K562 (cell line): Measurements from ENCODE around the gene CCT5. TPM values are rescaled to one million over a fixed set of nuclear protein-coding genes. Genes with fewer than 3 reads are reported as not detected.

Experiments
- C11orf30 ChIP-seq: fragments of 450-650 bp; IDR thresholded peaks from 2 replicates; pipeline ENCODE4 v1.6.1; 2016; ENCODE audit warnings: low read depth, mild to moderate bottlenecking
- CAMTA2 ChIP-seq: fragments of 250-450 bp; sonication (Bioruptor Pico); conservative IDR thresholded peaks from 2 replicates; pipeline ENCODE4 v1.5.1; 2022
- CREBBP ChIP-seq: IDR thresholded peaks from one replicate; pipeline ENCODE4 v1.6.1; 2012; ENCODE audit warnings: low read depth, mild to moderate bottlenecking, control low read depth, inconsistent platforms, low read length
- EP400 ChIP-seq: fragments of 450-650 bp; IDR thresholded peaks from 2 replicates; pipeline ENCODE4 v1.6.1; 2017; ENCODE audit warnings: antibody characterized with exemption, mild to moderate bottlenecking, moderate library complexity
- FOXP1 ChIP-seq: sonication (generic); formaldehyde crosslinking; IDR thresholded peaks from 2 replicates; pipeline ENCODE4 v1.8.0; 2022; ENCODE audit warnings: mild to moderate bottlenecking, missing genetic modification reagents
- MYBL2 ChIP-seq, 2 experiments: fragments of 450-650 bp in 1 of 2; sonication (generic) in 1 of 2; formaldehyde crosslinking in 1 of 2; IDR thresholded peaks; 2 replicates each; pipeline versions ENCODE4 v1.6.1 to v1.8.1; 2017 to 2022; ENCODE audit warnings: borderline replicate concordance in 1 of 2, inconsistent platforms in 1 of 2, low read depth in 1 of 2, mild to moderate bottlenecking in 1 of 2, missing genetic modification reagents in 1 of 2, moderate library complexity in 1 of 2
- NR4A1 ChIP-seq, 2 experiments: fragments of 250-450 bp in 1 of 2; fragments of 450-650 bp in 1 of 2; sonication (Bioruptor Pico) in 1 of 2; IDR thresholded peaks; 2 replicates each; pipeline versions ENCODE4 v1.4.0 to v1.6.1; 2016 to 2020; ENCODE audit warnings: mild to moderate bottlenecking in 2 of 2, missing compliant biosample characterization in 1 of 2, missing genetic modification characterization in 1 of 2, moderate library complexity in 1 of 2
- RBM25 ChIP-seq: fragments of 200-400 bp; formaldehyde crosslinking; IDR thresholded peaks from 2 replicates; pipeline ENCODE4 v1.6.1; 2018; ENCODE audit warnings: low read length, low read depth, moderate library complexity; ENCODE audit not compliant: severe bottlenecking
- SAFB2 ChIP-seq: fragments of 200-400 bp; formaldehyde crosslinking; IDR thresholded peaks from 2 replicates; pipeline ENCODE4 v1.6.1; 2018; ENCODE audit warnings: borderline replicate concordance, low read length, low read depth, moderate library complexity; ENCODE audit not compliant: severe bottlenecking
- SNRNP70 ChIP-seq: fragments of 200-400 bp; formaldehyde crosslinking; optimal IDR thresholded peaks from 2 replicates; pipeline ENCODE3; 2017; ENCODE audit warnings: low read depth, low read length
- STAT5B ChIP-seq: fragments of 250-450 bp; sonication (Bioruptor Pico); IDR thresholded peaks from 2 replicates; pipeline ENCODE4 v1.8.0; 2021; ENCODE audit warnings: mild to moderate bottlenecking, inconsistent platforms
- TEAD4 ChIP-seq, 2 experiments: sonication (generic) in 1 of 2; formaldehyde crosslinking in 1 of 2; IDR thresholded peaks; 2 replicates each; pipeline versions ENCODE4 v1.6.1 to v1.8.0; 2012 to 2022; ENCODE audit warnings: borderline replicate concordance in 1 of 2, inconsistent platforms in 1 of 2, low read length in 1 of 2, mild to moderate bottlenecking in 1 of 2, missing genetic modification reagents in 1 of 2
- WHSC1 ChIP-seq: IDR thresholded peaks from one replicate; pipeline ENCODE4 v1.6.1; 2012; ENCODE audit warnings: low read length, control low read depth, inconsistent platforms
- ZNF23 ChIP-seq: fragments of 250-450 bp; sonication (Bioruptor Pico); IDR thresholded peaks from 2 replicates; pipeline ENCODE4 v1.4.0; 2020; ENCODE audit warnings: mild to moderate bottlenecking
- ZNF445 ChIP-seq: fragments of 250-450 bp; sonication (Bioruptor Pico); IDR thresholded peaks from 2 replicates; pipeline ENCODE4 v1.4.0; 2020; ENCODE audit warnings: low read depth, mild to moderate bottlenecking, moderate library complexity
- ZNF778 ChIP-seq: fragments of 450-650 bp; formaldehyde crosslinking; IDR thresholded peaks from 2 replicates; pipeline ENCODE4 v1.4.0; 2020; ENCODE audit warnings: mild to moderate bottlenecking, moderate library complexity
- polyA plus RNA-seq, 8 experiments: library from polyadenylated mRNA; depleted of rRNA in 4 of 8; stranded (reverse) in 5 of 8; unstranded in 3 of 8; fragments of >200 nt; fragmentation: Nextera tagmentation in 2 of 8; fragmentation: Illumina TruSeq in 1 of 8; extraction: Ambion mirVana in 2 of 8; extraction: Trizol in 1 of 8; gene quantifications; 2 replicates each; pipeline versions ENCODE4 v1.2.1 to v1.2.3, GENCODE V29; 2011 to 2014; ENCODE audit warnings: inconsistent platforms in 1 of 8, missing spikeins in 1 of 8
- total RNA-seq, 7 experiments: library from RNA; depleted of rRNA in 6 of 7; stranded (reverse); fragments of >200 nt in 6 of 7; fragmentation: Illumina TruSeq in 2 of 7; extraction: Trizol in 2 of 7; gene quantifications; 2 replicates each; pipeline versions ENCODE4 v1.2.1 to v1.2.3, GENCODE V29; 2011 to 2021; ENCODE audit warnings: low replicate concordance in 1 of 7
- TF ChIP-seq, protein P1 (sequence below): IDR thresholded peaks from 2 replicates; pipeline ENCODE4 v1.6.1; 2011; ENCODE audit not compliant: insufficient read length; ENCODE audit errors: extremely low read depth
- TF ChIP-seq, protein P2 (sequence below): fragments of 250-450 bp; sonication (Bioruptor Pico); IDR thresholded peaks from 2 replicates; pipeline ENCODE4 v1.8.0; 2022; ENCODE audit warnings: inconsistent platforms
- TF ChIP-seq, protein P3 (sequence below): fragments of 450-650 bp; IDR thresholded peaks from 2 replicates; pipeline ENCODE4 v1.6.1; 2018; ENCODE audit warnings: mild to moderate bottlenecking, low read depth; ENCODE audit not compliant: partially characterized antibody
- TF ChIP-seq, protein P4 (sequence below): fragments of 250-450 bp; sonication (Bioruptor Pico); IDR thresholded peaks from 2 replicates; pipeline ENCODE4 v1.5.0; 2022; ENCODE audit warnings: mild to moderate bottlenecking

The CCT5 gene
- total and polyA plus RNA-seq, 9 of the 15 experiments (the other 6 are each of a cell fraction or from before 2014, with no cell fraction given), result 782 to 1,606 (median 1,153) TPM

DNA sequence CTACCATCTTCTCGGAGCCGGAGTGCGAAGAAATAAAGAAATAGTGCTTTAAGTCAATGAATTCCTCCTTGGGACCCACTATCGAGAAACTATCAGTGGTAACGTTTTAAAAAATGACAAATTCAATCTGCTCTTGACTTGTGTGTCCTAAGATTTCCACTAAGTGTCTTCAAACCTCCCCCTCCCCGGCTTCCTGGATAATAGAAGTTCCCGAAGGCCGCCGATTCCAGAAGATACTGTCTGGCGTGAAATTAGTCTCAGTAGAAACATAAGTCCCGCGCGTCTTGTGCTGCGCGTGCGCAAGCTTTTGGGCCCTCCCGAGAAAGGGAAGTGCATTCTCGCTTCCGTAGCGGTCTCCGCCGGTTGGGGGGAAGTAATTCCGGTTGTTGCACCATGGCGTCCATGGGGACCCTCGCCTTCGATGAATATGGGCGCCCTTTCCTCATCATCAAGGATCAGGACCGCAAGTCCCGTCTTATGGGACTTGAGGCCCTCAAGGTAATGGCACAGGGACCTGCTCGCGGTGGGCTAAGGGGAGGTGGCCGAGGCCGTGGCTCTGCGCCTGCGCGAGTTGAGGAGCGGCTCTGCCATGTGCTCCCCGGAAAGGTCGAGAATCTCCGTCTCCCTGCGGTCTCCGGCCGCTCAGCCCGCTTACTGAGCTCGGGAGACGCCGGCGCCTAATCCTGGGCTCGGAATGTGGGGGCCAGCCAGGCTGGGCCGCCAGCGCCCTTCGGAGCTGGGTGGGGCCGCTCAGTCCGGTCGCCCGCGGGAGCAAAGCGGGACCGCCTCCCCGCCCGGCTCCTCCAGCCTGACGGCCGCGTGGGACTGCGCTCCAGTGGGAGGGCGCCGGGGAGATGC lies at the start of gene CCT5 (continued):
- TF ChIP-seq NR4A1 (CRISPR knock-in tag; IDR thresholded peaks at IDR 0.05), result no peak; the same call in 1 of the 2 replicates
- peak; percentile 55; the same call in 1 of the 2 replicates for TF ChIP-seq NR4A1 (tag; IDR thresholded peaks at IDR 0.05)
- no peak for TF ChIP-seq SNRNP70
- TF ChIP-seq STAT5B (CRISPR knock-in tag), result no peak
- TF ChIP-seq, protein P1, sequence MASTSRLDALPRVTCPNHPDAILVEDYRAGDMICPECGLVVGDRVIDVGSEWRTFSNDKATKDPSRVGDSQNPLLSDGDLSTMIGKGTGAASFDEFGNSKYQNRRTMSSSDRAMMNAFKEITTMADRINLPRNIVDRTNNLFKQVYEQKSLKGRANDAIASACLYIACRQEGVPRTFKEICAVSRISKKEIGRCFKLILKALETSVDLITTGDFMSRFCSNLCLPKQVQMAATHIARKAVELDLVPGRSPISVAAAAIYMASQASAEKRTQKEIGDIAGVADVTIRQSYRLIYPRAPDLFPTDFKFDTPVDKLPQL, result no peak
- TF ChIP-seq TEAD4 (IDR thresholded peaks at IDR 0.05; ENCODE audit: low read length), result peak; percentile 51; the same call in 1 of the 2 replicates
- peak; percentile 61; the same call in 1 of the 2 replicates for TF ChIP-seq TEAD4 (CRISPR knock-in tag; IDR thresholded peaks at IDR 0.05; ENCODE audit: borderline replicate concordance)
- TF ChIP-seq, protein P2, sequence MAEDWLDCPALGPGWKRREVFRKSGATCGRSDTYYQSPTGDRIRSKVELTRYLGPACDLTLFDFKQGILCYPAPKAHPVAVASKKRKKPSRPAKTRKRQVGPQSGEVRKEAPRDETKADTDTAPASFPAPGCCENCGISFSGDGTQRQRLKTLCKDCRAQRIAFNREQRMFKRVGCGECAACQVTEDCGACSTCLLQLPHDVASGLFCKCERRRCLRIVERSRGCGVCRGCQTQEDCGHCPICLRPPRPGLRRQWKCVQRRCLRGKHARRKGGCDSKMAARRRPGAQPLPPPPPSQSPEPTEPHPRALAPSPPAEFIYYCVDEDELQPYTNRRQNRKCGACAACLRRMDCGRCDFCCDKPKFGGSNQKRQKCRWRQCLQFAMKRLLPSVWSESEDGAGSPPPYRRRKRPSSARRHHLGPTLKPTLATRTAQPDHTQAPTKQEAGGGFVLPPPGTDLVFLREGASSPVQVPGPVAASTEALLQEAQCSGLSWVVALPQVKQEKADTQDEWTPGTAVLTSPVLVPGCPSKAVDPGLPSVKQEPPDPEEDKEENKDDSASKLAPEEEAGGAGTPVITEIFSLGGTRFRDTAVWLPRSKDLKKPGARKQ (CRISPR knock-in tag), result no peak
- TF ChIP-seq ZNF445, result no peak
- TF ChIP-seq C11orf30, result no peak
- TF ChIP-seq FOXP1 (CRISPR knock-in tag), result peak; percentile 69; the same call in 1 of the 2 replicates
- no peak for TF ChIP-seq ZNF778 (CRISPR knock-in tag)
- no peak for TF ChIP-seq CREBBP
- no peak for TF ChIP-seq RBM25
- TF ChIP-seq, protein P3, sequence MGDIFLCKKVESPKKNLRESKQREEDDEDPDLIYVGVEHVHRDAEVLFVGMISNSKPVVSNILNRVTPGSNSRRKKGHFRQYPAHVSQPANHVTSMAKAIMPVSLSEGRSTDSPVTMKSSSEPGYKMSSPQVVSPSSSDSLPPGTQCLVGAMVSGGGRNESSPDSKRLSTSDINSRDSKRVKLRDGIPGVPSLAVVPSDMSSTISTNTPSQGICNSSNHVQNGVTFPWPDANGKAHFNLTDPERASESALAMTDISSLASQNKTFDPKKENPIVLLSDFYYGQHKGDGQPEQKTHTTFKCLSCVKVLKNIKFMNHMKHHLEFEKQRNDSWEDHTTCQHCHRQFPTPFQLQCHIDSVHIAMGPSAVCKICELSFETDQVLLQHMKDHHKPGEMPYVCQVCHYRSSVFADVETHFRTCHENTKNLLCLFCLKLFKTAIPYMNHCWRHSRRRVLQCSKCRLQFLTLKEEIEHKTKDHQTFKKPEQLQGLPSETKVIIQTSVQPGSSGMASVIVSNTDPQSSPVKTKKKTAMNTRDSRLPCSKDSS, result no peak
- TF ChIP-seq SAFB2, result no peak
- no peak for TF ChIP-seq WHSC1
- TF ChIP-seq ZNF23 (CRISPR knock-in tag), result no peak
- peak; percentile 67; the same call in 1 of the 2 replicates for TF ChIP-seq MYBL2 (IDR thresholded peaks at IDR 0.05; ENCODE audit: low read depth)
- TF ChIP-seq MYBL2 (CRISPR knock-in tag; IDR thresholded peaks at IDR 0.05; ENCODE audit: borderline replicate concordance), result no peak
- peak; percentile 99 for TF ChIP-seq EP400
- TF ChIP-seq, protein P4, sequence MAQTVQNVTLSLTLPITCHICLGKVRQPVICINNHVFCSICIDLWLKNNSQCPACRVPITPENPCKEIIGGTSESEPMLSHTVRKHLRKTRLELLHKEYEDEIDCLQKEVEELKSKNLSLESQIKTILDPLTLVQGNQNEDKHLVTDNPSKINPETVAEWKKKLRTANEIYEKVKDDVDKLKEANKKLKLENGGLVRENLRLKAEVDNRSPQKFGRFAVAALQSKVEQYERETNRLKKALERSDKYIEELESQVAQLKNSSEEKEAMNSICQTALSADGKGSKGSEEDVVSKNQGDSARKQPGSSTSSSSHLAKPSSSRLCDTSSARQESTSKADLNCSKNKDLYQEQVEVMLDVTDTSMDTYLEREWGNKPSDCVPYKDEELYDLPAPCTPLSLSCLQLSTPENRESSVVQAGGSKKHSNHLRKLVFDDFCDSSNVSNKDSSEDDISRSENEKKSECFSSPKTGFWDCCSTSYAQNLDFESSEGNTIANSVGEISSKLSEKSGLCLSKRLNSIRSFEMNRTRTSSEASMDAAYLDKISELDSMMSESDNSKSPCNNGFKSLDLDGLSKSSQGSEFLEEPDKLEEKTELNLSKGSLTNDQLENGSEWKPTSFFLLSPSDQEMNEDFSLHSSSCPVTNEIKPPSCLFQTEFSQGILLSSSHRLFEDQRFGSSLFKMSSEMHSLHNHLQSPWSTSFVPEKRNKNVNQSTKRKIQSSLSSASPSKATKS (CRISPR knock-in tag), result no peak
- no peak for TF ChIP-seq CAMTA2
